H1 (cell line): Measurements from ENCODE around the gene AGBL4. TPM values are rescaled to one million over a fixed set of nuclear protein-coding genes. Genes with fewer than 3 reads are reported as not detected.

Experiments
- BACH1 ChIP-seq: IDR thresholded peaks from 2 replicates; pipeline ENCODE4 v1.6.1; 2012; ENCODE audit warnings: low read length, improper control_type of control experiment
- CHD1 ChIP-seq: IDR thresholded peaks from 2 replicates; pipeline ENCODE4 v1.6.1; 2012; ENCODE audit warnings: low read depth, low read length, improper control_type of control experiment
- TAF1 ChIP-seq: IDR thresholded peaks from 2 replicates; pipeline ENCODE4 v1.6.1; 2011; ENCODE audit warnings: mild to moderate bottlenecking, low read depth, low read length
- TBP ChIP-seq: IDR thresholded peaks from 2 replicates; pipeline ENCODE4 v1.6.1; 2011; ENCODE audit warnings: low read depth, low read length, improper control_type of control experiment
- polyA plus RNA-seq, 7 experiments: library from polyadenylated mRNA; depleted of rRNA in 3 of 7; stranded (reverse) in 5 of 7; unstranded in 2 of 7; fragments of >200 nt in 5 of 7; fragments of 200-250 nt in 2 of 7; gene quantifications; 1 replicate in 5 of 7; 2 replicates in 1 of 7; 4 replicates in 1 of 7; pipeline versions ENCODE4 v1.2.1 to v1.2.3, GENCODE V29; 2011 to 2013; ENCODE audit warnings: missing spikeins in 2 of 7, mixed read lengths in 2 of 7
- total RNA-seq: library from RNA; stranded (reverse); fragmentation: NEBNext Ultra II Directional; extraction: Animal tissue kit (Norgen Biotek cat#: 25700); gene quantifications from 2 replicates; pipeline ENCODE4 v1.2.1, GENCODE V29; 2021
- TF ChIP-seq, protein P1 (sequence below): fragments of 300-600 bp; sonication (generic); IDR thresholded peaks from 2 replicates; pipeline ENCODE4 v1.7.1; 2012; ENCODE audit warnings: low read length, moderate library complexity, mild to moderate bottlenecking, inconsistent platforms; ENCODE audit not compliant: insufficient replicate concordance

Gene AGBL4
- total and polyA plus RNA-seq, 2 of the 8 experiments (the other 6 are each of a cell fraction or from before 2014, with no cell fraction given) = 0.41 to 0.45 TPM

DNA sequence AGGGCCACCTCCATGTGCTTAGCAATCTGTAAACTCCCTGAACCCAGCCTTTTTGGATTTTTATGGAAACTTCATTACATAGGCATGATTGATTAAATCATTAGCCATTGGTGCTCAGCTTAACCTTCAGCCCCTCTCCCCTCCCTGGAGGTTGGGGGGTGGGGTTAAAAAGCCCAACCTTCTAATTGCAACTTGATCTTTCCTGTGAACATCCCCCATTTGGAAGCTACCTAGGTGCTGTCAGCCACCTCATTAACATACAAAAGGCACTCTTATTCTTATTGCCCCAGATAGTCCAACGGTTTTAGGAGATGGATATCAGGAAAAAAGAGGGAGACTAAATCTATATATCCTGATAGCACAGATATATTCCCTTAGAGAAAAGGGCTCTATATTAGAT lies 823.0 kb downstream of the AGBL4 start (continued):
- TF ChIP-seq, protein P1, sequence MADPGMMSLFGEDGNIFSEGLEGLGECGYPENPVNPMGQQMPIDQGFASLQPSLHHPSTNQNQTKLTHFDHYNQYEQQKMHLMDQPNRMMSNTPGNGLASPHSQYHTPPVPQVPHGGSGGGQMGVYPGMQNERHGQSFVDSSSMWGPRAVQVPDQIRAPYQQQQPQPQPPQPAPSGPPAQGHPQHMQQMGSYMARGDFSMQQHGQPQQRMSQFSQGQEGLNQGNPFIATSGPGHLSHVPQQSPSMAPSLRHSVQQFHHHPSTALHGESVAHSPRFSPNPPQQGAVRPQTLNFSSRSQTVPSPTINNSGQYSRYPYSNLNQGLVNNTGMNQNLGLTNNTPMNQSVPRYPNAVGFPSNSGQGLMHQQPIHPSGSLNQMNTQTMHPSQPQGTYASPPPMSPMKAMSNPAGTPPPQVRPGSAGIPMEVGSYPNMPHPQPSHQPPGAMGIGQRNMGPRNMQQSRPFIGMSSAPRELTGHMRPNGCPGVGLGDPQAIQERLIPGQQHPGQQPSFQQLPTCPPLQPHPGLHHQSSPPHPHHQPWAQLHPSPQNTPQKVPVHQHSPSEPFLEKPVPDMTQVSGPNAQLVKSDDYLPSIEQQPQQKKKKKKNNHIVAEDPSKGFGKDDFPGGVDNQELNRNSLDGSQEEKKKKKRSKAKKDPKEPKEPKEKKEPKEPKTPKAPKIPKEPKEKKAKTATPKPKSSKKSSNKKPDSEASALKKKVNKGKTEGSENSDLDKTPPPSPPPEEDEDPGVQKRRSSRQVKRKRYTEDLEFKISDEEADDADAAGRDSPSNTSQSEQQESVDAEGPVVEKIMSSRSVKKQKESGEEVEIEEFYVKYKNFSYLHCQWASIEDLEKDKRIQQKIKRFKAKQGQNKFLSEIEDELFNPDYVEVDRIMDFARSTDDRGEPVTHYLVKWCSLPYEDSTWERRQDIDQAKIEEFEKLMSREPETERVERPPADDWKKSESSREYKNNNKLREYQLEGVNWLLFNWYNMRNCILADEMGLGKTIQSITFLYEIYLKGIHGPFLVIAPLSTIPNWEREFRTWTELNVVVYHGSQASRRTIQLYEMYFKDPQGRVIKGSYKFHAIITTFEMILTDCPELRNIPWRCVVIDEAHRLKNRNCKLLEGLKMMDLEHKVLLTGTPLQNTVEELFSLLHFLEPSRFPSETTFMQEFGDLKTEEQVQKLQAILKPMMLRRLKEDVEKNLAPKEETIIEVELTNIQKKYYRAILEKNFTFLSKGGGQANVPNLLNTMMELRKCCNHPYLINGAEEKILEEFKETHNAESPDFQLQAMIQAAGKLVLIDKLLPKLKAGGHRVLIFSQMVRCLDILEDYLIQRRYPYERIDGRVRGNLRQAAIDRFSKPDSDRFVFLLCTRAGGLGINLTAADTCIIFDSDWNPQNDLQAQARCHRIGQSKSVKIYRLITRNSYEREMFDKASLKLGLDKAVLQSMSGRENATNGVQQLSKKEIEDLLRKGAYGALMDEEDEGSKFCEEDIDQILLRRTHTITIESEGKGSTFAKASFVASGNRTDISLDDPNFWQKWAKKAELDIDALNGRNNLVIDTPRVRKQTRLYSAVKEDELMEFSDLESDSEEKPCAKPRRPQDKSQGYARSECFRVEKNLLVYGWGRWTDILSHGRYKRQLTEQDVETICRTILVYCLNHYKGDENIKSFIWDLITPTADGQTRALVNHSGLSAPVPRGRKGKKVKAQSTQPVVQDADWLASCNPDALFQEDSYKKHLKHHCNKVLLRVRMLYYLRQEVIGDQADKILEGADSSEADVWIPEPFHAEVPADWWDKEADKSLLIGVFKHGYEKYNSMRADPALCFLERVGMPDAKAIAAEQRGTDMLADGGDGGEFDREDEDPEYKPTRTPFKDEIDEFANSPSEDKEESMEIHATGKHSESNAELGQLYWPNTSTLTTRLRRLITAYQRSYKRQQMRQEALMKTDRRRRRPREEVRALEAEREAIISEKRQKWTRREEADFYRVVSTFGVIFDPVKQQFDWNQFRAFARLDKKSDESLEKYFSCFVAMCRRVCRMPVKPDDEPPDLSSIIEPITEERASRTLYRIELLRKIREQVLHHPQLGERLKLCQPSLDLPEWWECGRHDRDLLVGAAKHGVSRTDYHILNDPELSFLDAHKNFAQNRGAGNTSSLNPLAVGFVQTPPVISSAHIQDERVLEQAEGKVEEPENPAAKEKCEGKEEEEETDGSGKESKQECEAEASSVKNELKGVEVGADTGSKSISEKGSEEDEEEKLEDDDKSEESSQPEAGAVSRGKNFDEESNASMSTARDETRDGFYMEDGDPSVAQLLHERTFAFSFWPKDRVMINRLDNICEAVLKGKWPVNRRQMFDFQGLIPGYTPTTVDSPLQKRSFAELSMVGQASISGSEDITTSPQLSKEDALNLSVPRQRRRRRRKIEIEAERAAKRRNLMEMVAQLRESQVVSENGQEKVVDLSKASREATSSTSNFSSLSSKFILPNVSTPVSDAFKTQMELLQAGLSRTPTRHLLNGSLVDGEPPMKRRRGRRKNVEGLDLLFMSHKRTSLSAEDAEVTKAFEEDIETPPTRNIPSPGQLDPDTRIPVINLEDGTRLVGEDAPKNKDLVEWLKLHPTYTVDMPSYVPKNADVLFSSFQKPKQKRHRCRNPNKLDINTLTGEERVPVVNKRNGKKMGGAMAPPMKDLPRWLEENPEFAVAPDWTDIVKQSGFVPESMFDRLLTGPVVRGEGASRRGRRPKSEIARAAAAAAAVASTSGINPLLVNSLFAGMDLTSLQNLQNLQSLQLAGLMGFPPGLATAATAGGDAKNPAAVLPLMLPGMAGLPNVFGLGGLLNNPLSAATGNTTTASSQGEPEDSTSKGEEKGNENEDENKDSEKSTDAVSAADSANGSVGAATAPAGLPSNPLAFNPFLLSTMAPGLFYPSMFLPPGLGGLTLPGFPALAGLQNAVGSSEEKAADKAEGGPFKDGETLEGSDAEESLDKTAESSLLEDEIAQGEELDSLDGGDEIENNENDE = no peak
- TF ChIP-seq TBP = no peak
- TF ChIP-seq BACH1 = no peak
- TF ChIP-seq TAF1 = no peak
- no peak for TF ChIP-seq CHD1
